GM18526 (cell line): ENCODE measurements around the gene ARL15.

Source experiments
- POLR2A ChIP-seq: IDR thresholded peaks from 3 replicates; pipeline ENCODE4 v1.6.1; 2011; ENCODE audit not compliant: insufficient read length; ENCODE audit errors: extremely low read depth

ARL15 gene

GRCh38 chr5:53934151-53934820 lies 376.1 kb downstream of the ARL15 start:
- no peak for TF ChIP-seq POLR2A

- no peak for TF ChIP-seq POLR2A
These were observed 378.0 kb downstream of the ARL15 start for GRCh38 chr5:53932351-53932750.

- no peak for TF ChIP-seq POLR2A
These were observed 379.9 kb downstream of the ARL15 start for GRCh38 chr5:53930457-53930856.

- TF ChIP-seq POLR2A, result no peak
These were observed 380.8 kb downstream of the ARL15 start for GRCh38 chr5:53929570-53929969.

GRCh38 chr5:53929152-53929551 lies 381.2 kb downstream of the ARL15 start:
- TF ChIP-seq POLR2A, result no peak

- no peak for TF ChIP-seq POLR2A
These were observed 381.7 kb downstream of the ARL15 start for GRCh38 chr5:53928641-53929040.

- no peak for TF ChIP-seq POLR2A
These were observed 382.6 kb downstream of the ARL15 start for GRCh38 chr5:53927668-53928247.

- no peak for TF ChIP-seq POLR2A
These were observed 384.3 kb downstream of the ARL15 start for GRCh38 chr5:53926026-53926425.

GRCh38 chr5:53924392-53924791 lies 386.0 kb downstream of the ARL15 start:
- TF ChIP-seq POLR2A, result no peak

- no peak for TF ChIP-seq POLR2A
These were observed 386.4 kb downstream of the ARL15 start for GRCh38 chr5:53923961-53924360.

- no peak for TF ChIP-seq POLR2A
These were observed 387.6 kb downstream of the ARL15 start for GRCh38 chr5:53922508-53923498.

- TF ChIP-seq POLR2A, result no peak
These were observed 392.5 kb downstream of the ARL15 start for GRCh38 chr5:53917826-53918225.

- TF ChIP-seq POLR2A, result no peak
These were observed 393.3 kb downstream of the ARL15 start for GRCh38 chr5:53917095-53917494.

- TF ChIP-seq POLR2A, result no peak
These were observed 395.3 kb downstream of the ARL15 start for GRCh38 chr5:53915120-53915519.

GRCh38 chr5:53913941-53914340 lies 396.4 kb downstream of the ARL15 start:
- no peak for TF ChIP-seq POLR2A

GRCh38 chr5:53908757-53909156 lies 401.6 kb downstream of the ARL15 start:
- TF ChIP-seq POLR2A, result no peak

- TF ChIP-seq POLR2A, result no peak
These were observed 402.5 kb downstream of the ARL15 start for GRCh38 chr5:53907827-53908226.

- TF ChIP-seq POLR2A, result no peak
These were observed 403.6 kb downstream of the ARL15 start for GRCh38 chr5:53906736-53907135.
